Stimulated activated CD4-positive, alpha-beta T cell treated with anti-CD3 and anti-CD28 coated beads, Interleukin-4, amount 100 ng/mL, for 24 hours (primary cell): Measurements from ENCODE around the gene EPHA2.

Source experiments
- DNase-seq: peaks from one replicate; pipeline ENCODE4 v3.0.0-alpha.2; 2020

Gene EPHA2

DNA sequence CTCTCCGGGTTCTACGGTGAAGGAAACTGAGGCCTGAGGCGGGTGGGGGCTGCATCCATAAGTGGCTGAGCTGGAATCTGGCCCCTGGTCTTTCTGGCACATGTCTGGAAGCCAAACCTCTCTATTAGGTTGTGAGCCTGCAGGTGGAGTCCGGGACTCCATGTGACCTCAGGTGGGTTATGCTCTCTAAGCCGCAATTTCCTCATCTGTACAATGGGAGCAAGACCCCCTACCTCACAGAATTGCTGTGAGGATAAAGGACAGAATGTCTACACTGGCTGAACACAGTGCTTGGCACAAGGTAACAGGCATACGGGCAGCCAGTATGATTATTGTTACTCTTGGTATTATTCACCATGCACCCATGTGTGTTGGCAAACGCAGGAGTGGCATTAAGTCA is 6.7 kb downstream of the EPHA2 start:
- no peak for DNase-seq

DNA sequence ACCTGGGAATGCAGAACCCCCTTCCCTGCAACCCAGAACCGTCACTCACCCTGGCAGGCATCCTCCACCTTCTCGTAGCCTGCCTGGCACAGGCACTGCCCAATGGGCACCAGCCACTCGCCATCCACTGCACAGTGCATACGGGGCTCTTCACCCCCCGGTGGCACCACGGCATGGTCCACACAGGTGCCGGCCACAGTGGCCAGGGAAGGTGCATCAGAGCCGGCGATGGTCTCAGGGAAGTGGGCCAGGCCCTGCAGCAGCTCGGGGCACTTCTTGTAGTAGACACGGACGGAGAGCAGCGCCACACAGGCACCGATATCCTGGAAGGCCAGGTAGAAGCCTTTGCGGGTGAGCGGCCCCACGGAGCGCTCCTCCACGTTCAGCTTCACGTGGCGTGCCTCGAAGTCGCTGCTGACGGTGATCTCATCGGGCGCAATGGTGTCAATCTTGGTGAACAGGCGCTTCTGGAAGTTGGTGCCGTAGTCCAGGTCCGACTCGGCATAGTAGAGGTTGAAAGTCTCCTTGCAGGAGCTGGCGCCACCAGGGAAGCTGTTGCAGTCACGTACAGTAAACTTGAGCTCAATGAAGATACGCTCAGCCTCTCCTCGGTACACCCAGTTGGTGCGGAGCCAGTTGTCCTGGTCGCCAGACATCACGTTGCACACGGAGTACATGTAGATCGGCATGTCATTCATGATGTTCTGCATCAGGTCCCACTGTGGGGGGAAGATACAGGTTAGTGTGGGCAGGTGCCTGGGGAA is 7.4 kb downstream of the EPHA2 start:
- no peak for DNase-seq

DNA sequence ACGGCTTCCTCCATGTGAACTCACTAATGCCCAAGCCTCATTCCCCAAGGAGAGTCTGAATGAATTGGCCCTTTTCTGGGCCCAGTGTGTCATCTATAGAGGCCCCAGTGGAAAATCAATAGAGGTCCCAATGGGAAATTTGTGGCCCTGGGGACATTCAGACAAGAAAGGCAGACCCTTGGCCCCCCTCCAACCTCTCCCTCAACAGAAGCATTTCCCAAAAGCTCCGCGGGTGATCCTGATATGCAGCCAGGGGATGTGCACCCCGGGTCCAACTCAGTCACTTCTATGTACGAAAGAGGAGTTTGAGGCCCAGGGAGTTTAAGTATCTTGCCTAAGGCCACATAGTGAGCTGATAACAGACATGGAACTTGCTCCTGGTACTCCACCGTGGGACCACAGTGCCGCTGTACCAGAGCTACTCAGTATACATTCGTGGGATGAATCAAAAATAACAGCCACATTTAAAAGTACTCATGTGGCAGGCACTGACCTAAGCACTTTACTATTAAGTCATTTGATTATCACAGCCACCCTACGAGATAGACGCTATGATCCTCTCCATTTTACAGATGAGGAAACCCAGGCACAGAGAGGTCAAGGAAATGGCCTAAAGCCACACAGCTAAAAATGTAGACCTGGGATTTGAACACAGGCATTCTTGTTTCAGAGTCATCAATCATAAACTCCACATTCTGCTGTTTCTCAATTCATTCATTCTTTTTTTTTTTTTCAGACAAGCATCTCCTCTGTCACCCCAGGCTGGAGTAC is 8.5 kb downstream of the EPHA2 start:
- DNase-seq: no peak

DNA sequence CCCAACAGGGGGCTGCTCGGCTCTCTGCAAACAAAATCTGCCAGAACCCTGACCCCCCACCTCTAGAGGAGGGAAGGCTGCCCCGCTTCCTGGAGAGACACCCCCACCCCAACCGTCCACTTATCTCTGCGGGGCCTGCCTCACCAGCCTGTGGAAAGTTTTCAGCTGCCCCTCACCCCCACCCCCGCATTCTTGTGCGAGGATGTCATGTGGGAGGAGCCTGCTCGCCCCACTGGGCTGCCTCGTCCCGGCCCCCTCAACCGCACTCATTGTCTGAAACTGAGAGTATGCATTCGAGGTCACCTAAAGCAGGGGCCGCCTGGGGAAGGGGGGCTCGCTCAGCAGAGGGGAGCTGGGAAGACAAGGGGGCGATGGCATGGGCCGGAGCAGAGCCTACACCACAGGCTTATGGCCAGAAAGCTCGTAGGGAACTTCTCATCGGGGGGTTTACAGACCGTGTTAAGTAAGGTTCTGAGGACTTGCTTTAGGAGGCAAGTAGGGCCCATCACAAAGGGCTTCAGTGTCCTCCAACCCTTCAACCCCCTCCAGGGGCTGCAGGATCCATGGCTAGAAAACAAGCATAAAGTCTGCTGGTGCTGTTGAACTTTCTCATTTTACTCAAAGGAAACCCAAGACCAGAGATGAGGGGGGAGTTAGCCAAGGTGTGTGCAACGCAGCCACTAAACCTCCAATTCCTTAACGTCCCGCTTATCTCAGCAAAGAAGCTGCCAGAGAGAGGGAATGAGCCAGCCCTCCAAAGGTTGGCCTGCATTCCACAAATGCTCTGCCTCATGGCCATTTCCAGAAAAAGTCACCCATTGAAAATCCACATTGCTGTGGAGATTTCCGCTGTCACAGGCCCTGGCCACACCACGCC is 9.4 kb downstream of the EPHA2 start:
- DNase-seq: no peak

DNA sequence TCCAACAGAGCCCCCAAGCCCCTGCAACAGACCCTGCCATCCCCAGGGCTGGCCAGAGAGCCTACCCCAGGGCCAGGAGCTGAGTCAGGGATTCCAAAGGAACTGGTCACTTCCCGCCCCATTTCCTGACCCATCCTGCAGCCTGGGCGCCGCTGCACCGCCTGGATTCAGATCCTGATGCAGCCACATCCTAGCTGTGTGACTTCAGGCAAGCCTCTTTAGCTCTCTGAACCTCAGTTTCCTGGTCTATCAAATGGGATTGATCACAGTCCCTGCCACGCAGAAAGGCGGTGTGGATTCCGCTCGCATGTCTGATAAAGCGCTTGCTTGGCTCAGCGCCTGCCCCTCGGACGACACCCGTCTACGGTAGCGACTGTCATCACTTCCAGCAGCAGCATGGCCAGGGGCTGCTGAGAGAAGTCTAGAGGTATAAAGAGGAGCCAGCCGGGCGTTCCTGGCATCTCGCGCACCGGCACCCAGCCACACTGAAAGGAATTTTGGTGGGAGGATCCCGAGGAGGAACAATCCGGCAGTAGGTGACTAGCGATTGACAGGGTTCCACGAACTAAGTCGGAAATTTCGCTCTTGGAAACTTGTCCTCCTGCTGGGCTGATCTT is 10.1 kb downstream of the EPHA2 start:
- no peak for DNase-seq

DNA sequence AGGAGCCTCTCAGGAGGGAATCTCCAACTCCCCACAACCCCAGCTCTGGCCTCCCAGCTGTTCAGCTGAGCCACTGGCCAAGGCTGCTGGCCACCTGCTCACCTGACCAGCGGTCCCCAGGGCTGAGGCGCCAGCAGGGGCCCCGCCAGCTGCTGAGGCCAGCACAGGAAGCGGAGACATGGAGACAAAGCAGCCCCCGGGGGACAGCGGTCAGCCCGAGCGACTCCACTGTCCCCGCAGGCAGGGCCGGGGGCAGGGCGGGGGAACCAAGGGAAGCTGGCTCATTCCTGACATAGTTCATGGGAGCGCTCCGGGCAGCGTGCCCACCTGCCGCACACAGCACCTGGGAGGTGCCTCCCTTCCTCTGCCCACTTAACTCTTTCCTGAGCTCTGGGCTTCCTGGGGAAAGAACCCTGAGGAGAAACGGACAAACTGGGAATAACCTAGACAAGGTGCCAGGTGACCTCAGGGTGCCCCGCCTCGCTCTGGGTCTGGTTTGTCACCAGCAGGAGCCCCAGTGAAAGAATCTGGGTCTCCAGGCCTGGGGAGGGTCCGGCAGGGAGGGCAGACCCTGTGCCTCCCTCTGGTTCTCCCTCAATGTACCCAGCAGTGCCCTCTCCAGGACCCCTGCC is 10.7 kb downstream of the EPHA2 start:
- no peak for DNase-seq

DNA sequence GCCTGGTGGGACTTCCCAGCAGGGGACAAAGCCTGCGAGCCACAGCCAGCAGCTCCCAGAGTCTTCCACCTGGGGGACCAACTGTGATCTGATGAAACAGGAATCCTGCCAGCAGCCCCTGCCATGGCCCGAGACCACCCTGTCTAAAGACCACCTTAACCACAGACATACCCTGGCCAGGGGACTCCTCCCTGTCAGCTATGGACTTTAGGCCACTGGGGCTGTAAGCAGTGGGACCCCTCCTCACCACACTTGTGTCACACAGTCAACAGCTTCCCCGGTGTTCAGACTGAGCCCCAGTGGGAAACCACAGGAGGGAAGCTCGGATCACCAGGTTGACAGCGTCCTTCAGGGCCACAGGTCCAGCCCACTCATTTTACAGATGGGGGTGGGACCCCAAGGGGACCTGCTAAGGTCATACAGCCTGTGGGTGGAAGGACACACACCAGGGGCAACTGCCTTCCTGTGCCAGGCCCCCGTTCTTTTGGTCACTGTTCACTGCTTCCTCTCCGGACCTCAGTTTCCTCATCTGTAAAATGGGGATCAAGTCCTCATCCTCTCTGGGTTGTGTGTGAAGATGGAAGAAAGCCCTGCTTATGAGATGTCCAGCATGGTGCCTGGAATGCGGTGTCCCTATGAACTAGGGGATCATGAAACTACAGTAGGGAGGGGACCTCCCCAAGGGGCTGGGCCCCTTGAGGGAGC is 11.4 kb downstream of the EPHA2 start:
- no peak for DNase-seq

DNA sequence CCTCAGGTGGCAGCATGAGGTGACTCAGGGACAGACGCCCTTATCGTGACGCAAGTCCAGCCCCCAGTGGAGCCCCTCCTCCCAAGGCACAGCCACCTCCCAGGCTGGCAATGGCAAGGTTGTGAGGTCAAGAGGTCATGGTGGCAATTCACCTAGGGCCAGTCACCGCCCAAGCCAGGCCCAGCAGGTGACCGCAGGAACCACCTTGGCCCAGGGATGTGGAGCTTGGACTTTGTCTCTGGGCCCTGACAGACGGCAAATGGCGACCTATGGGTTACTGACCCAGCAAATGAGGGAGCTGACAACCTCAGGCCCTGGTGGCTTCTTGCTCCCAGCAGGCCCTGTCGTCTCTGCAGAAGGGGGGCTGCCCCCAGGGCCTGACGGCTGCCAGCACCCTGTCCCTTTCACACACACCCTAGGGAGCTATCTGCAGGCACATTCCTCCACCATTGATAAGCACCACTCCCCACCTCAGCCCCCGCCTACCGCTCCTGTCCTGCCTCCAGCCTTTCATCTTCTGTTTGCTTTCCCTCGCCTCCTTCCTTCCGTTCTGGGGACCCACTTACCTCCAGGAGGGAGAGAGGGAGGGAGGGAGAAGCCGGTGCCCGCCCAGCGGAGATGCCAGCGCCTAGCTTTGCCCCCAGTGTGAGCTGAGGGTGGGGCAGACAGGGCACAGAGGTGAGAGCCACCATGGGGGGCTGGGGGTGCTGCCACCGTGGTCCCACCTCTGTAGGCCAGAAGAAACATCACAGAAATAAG is 12.1 kb downstream of the EPHA2 start:
- no peak for DNase-seq

DNA sequence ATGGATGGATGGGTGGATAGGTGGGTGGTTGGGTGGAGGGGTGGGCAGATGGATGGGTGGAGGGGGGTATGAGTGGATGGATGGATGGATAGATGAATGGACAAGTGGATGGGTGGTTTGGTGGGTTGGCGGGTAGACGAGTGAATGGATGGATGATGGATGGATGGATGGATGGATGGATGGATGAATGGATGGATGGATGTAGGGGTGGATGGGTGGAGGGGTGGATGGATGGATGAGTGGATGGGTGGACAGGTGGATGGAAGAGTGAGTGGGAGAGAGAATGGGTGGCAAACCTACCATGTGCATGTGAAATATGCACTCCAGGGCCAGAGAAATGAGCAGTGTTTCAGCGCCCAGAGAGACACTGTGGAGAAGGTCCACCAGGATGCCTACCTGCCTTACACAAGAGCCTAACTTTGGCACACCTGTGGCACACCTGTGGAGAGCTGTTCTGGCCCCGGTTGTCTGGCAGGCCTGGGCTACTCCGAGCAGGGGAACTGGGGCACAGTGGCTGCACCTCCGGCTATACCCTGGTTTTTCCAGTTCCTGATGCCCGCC is 12.8 kb downstream of the EPHA2 start:
- no peak for DNase-seq

DNA sequence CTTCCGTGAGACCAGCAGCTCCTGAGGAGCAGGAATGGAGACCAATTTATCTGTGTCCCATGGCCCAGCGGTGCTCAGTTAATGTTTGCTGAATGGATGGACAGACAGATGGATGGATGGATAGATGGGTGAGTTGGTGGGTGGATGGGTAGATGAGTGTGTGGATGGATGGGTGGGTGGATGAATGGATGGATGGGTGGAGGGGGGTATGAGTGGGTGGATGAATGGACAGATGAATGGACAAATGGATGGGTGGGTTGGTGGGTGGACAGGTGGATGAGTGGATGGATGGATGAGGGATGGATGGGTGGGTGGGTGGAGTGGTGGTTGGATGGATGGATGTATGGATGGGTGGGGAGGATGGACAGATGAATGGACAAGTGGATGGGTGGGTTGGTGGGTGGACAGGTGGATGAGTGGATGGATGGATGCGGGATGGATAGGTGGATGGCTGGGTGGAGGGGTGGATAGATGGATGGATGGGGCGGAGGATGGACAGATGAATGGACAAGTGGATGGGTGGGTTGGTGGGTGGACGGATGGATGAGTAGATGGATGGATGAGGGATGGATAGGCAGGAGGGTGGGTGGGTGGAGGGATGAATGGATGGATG is 13.4 kb downstream of the EPHA2 start:
- no peak for DNase-seq

DNA sequence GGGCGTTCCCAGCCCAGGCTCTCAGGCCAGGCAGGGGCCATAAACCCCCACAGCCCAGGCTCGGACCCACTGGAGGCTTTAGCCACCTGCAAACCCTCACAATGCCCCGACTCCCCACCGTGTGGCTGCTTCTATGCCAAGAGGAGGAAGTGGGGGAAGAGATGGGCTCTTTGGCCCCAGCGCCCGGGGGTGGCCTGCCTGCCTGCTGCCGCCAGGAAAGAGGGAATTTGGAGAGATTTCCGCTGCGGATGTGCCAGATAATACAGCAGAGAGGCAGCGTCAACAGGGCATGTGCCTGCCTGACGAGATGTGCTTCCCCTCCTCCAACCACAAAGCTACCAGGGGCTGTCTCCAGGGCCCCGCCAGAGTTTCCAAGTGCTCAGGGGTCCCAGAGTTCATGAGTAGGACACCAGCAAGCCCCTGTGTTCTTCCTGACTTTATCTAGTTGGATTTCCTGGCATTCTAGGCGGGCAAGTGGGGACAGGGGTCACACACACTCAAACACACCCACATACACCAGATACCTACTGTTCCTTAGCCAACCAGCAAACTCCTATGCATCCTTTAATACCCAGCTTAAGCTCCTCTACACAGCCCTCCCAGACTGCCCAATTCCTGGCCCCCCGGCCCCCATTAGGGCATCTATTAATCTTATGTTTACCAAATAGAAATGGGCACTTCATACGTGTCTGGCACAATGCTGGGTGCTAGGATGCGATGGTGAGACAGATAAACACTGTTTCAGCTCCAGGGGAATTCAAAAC is 14.1 kb downstream of the EPHA2 start:
- DNase-seq: no peak

DNA sequence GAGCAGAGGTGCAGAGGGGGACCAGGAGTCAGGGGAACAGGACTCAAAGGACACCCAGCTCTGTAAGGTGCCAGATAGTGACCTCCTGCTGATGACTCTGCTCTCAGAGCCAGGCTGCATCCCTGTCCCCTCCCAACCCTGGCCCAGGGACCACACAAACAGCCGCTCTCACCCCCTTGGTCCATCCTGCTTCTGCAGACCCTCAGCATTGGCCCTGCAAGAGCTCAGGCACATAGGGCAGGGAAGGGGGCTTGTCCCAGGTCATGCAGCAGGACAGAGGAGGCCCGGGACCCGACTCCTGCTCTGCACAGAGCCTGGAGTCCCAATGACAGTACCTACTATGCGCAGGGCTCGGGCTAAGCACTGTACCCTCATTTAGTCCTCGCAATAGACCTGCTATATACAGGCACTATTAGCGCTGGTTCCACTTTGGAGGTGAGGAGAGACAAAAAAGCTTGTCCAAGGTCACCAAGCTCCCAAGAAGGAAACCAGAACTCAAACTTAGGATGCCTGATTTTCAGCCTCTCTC is 15.7 kb downstream of the EPHA2 start:
- DNase-seq: no peak

DNA sequence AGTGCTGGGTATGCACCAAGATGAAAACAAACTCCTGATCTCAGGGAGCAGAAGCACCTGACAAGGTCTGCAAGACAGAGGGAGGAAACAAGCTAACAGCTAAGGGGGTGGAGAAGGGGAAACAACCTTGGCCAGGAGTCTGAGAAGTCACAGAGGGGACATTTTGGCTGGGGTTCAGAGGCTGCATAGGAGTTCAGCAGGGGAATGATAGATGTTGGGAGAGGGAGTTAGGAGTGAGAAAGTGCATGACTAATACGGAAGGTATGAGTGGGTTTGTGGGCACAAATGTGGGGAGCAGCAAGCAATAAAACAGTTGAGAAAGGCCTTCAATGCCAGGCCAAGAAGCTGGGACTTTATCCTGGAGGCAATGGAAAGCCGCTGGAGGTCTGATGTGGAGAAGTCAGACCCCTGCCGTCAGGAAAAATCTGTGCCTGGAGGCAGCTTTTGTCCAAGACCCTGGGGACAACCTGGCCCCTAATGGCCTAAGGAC is 16.4 kb downstream of the EPHA2 start:
- no peak for DNase-seq

DNA sequence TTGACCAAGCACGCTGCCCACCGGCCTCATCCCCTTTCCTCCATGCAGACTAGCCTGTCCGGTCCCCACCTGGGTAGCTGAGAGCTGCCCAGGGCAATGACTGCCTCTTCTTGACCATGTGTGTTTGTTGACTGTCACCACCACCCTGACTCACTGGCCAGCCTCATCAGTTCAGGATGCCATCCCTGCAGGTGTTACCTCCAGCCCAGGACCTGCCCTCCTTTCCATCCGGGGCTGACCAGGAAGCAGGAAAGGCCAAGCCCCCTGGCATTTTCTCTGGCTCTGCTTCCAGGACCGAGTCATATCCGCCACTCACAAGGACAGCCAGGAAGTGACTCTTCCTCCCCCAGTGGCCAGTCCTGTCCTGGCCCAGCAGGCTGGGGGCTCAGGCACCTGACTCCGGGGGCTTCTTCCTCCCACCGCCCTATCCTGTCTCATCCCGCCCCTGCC is 17.1 kb downstream of the EPHA2 start:
- DNase-seq: no peak

DNA sequence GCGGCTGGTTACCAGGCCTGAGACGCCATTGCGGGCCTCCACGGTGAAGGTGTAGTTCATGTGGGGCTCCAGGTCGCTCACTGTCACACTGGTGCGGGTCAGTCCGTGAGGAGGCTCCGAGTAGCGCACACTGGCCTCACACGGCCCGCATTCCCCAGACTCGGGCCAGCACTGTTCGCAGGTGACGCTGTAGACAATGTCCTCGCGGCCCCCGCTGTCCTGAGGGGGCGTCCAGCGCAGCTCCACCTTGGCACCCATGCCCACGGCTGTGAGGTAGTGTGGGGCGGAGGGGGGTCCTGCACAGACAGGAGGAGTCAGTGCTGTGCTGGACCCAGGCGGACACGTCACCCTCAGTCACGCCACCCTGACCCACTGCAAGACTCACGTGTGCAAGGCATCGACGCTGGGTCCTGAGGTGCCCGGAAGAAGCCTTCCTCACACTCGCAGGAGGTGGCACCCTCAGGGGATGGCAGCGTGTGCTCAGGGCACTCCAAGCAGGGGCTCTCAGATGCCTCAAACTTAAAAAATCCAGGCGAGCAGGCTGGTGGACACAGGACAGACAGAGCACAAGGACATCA is 17.9 kb downstream of the EPHA2 start:
- DNase-seq: no peak

DNA sequence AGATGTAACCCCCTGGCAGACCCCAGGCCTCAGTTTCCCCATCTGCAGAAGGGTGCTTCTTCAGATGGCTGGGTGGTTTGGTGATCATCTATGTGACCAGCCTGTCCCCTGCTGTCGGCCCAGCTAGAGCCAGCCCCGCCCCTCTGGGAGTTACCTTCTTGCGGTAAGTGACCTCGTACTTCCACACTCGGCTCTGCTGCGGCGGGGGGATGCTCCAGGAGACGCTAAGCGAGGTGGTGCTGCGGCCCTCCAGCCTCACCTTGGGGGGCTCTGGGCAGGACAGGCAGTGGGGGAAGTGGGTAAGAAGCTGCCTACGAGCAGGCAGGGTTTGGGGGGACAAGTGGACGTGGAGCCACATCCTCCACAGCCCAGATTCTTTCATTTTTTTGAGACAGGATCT is 20.4 kb downstream of the EPHA2 start:
- DNase-seq: no peak

DNA sequence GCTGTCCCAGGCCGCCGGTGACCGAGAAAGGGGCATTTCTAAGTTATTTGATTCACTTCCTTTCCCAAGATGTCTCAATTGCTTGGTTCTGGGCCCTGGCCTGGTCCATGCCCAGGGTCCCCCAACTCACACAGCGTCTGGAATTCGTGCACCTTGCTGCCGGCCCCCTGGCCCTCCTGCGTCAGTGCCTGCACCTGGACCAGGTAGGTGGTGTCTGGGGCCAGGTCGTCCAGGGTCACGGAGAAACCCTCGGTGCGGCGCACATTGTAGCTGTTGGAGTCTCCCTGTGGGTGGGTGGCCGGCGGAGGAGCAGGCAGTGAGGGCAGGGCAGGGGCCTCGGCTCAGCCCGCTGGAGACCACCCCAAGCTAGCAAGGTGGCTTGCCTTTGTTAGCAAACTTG is 21.0 kb downstream of the EPHA2 start:
- no peak for DNase-seq

DNA sequence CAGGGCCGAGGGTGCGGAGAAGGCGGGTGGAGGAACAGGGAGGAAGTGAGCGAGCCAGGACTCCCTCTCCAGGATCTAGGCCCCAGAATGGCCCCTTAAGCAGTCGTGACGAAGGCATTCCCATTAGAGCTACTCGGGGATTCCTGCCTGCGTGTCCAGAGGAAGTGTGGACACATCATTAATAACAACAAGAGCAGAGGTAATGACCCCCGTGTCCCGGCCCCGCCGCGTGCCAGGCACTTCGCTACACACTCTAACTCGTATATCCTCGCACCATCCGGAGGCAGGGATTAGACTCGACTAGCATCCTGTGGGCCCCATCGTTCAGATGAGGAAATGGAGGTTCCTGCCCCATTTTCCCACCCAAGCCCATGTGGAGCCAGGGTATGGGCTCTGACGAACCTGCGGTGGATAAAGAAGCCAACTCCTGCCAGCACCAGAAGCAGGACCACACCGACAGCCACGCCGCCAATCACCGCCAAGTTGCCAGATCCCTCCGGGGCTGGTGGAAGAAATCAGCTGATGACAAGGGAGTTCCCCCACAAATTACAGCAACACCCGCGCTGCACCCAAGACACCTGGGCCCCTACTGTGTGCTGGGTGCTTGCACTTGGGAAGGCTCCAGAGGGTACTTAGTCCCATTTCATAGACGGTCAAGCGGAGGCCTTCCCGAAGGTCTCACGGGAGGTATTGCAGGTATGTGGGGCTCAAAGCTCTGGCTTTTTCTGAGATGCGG is 21.6 kb downstream of the EPHA2 start:
- no peak for DNase-seq
